IPS-20b (cell line): ENCODE results near the gene MSH3.
"Not testable (repeated sequence)": the region's sequence is repeated elsewhere in the genome, so short reads cannot be mapped to it uniquely, and the experiment has no call there.

Experiments used
- H3K27ac ChIP-seq: one replicate; pipeline ENCODE4 v1.5.1; 2013; ENCODE audit warnings: low read length
- H3K27me3 ChIP-seq: 2 replicates; pipeline ENCODE4 v1.6.1; 2013; ENCODE audit warnings: mild to moderate bottlenecking, low read length, inconsistent platforms; ENCODE audit not compliant: insufficient read depth
- H3K36me3 ChIP-seq: 2 replicates; pipeline ENCODE4 v1.6.1; 2013; ENCODE audit warnings: low read depth, mild to moderate bottlenecking, inconsistent platforms, low read length, moderate library complexity; ENCODE audit not compliant: insufficient read depth
- H3K4me1 ChIP-seq: 2 replicates; pipeline ENCODE4 v1.6.1; 2013; ENCODE audit warnings: mild to moderate bottlenecking, control low read depth, inconsistent platforms, low read length, moderate library complexity; ENCODE audit not compliant: insufficient read depth
- H3K4me3 ChIP-seq: 2 replicates; pipeline ENCODE4 v1.5.1; 2013; ENCODE audit warnings: mild to moderate bottlenecking, low read length, inconsistent platforms
- H3K9ac ChIP-seq: 2 replicates; pipeline ENCODE4 v1.6.1; 2013; ENCODE audit warnings: low read depth, mild to moderate bottlenecking, inconsistent platforms, low read length, moderate library complexity
- H3K9me3 ChIP-seq: 2 replicates; pipeline ENCODE4 v1.6.1; 2013; ENCODE audit warnings: mild to moderate bottlenecking, low read depth, low read length, inconsistent platforms; ENCODE audit not compliant: insufficient read depth

Gene MSH3

GRCh38 chr5:80739898-80740297, 85.4 kb downstream of the MSH3 start:
- no peaks in the 10 kb centered on the region for H3K4me1 ChIP-seq
- no peaks in the 10 kb centered on the region for H3K9me3 ChIP-seq
- H3K9ac ChIP-seq = no peak overlapping the region
- peaks cover 4% of the 10 kb centered on the region; the same call in 1 of the 2 replicates for H3K36me3 ChIP-seq
- no peak overlapping the region for H3K27ac ChIP-seq
- no peaks in the 10 kb centered on the region for H3K27me3 ChIP-seq
- H3K4me3 ChIP-seq = no peak overlapping the region

- H3K9me3 ChIP-seq, H3K4me1 ChIP-seq, H3K9ac ChIP-seq, H3K36me3 ChIP-seq, H3K4me3 ChIP-seq, H3K27me3 ChIP-seq, H3K27ac ChIP-seq: not testable (repeated sequence)
Observed at GRCh38 chr5:80740488-80740887, 86.0 kb downstream of the MSH3 start.

- Histone ChIP-seq H3K9ac (no peak overlapping the region), H3K4me3 (no peak overlapping the region), H3K27ac (no peak overlapping the region), H3K27me3 (no peaks in the 10 kb centered on the region), H3K36me3 (peaks cover 7% of the 10 kb centered on the region), H3K9me3 (no peaks in the 10 kb centered on the region), H3K4me1 (no peaks in the 10 kb centered on the region)
Observed at GRCh38 chr5:80740999-80741398, 86.5 kb downstream of the MSH3 start.

- H3K9ac ChIP-seq = no peak overlapping the region
- H3K36me3 ChIP-seq = peaks cover 14% of the 10 kb centered on the region
- H3K4me3 ChIP-seq = no peak overlapping the region
- H3K27me3 ChIP-seq = no peaks in the 10 kb centered on the region
- no peak overlapping the region for H3K27ac ChIP-seq
- H3K4me1 ChIP-seq = peaks cover 16% of the 10 kb centered on the region
- H3K9me3 ChIP-seq = no peaks in the 10 kb centered on the region
Observed at GRCh38 chr5:80744149-80744548, 89.7 kb downstream of the MSH3 start.

DNA sequence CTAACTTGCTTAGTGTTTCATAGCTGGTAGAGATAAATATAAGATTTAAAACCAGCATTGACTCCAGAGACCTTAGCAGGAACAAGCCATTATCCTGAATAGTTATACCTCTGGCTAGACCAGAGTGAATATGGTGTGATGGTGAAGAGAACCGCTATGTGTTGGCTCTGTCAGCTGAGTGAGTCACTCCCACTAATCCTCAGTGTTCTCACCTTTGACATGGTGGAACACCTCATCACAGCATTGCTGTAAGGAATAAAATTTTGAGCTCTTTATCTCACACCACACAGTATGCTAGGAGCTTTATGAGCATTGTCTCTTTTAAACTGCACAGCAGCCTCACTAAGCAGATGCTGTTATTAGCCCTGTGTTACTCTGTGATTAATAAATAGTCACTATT, 91.0 kb downstream of the MSH3 start:
- Histone ChIP-seq H3K36me3 (peaks cover 14% of the 10 kb centered on the region), H3K4me3 (no peak overlapping the region), H3K4me1 (peaks cover 16% of the 10 kb centered on the region), H3K9me3 (no peaks in the 10 kb centered on the region), H3K27me3 (no peaks in the 10 kb centered on the region), H3K27ac (no peak overlapping the region), H3K9ac (no peak overlapping the region)

DNA sequence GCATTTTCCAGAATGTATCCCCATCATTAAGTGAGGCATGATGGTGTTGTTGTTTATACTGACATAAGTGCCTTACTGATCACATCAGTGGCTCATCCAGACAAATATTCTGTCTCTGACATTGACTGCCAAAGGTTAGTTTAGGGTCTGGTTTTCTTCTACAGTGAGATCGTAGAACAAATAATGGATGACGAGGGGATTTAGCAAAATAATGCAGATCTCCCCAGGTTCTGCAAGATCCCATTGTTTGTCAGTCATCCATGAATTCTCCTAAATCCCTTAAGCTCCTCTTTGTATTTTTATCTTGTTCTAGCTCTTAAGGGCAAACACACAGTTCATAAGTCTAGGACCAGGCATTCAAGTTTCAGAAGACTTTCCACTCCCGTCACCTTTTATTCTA, 93.5 kb downstream of the MSH3 start:
- Histone ChIP-seq H3K9me3 (no peaks in the 10 kb centered on the region), H3K27me3 (no peaks in the 10 kb centered on the region), H3K27ac (no peak overlapping the region), H3K4me3 (peak overlapping the region; percentile 33; the same call in 1 of the 2 replicates), H3K9ac (no peak overlapping the region), H3K36me3 (peaks cover 14% of the 10 kb centered on the region), H3K4me1 (peaks cover 18% of the 10 kb centered on the region)

- Histone ChIP-seq H3K4me1 (peaks cover 36% of the 10 kb centered on the region), H3K4me3 (no peak overlapping the region), H3K27me3 (no peaks in the 10 kb centered on the region), H3K27ac (no peak overlapping the region), H3K36me3 (no peaks in the 10 kb centered on the region), H3K9me3 (no peaks in the 10 kb centered on the region), H3K9ac (no peak overlapping the region)
Observed at GRCh38 chr5:80752427-80752826, 98.0 kb downstream of the MSH3 start.

- no peak overlapping the region for H3K27ac ChIP-seq
Observed at GRCh38 chr5:80753712-80754111, 99.3 kb downstream of the MSH3 start.

DNA sequence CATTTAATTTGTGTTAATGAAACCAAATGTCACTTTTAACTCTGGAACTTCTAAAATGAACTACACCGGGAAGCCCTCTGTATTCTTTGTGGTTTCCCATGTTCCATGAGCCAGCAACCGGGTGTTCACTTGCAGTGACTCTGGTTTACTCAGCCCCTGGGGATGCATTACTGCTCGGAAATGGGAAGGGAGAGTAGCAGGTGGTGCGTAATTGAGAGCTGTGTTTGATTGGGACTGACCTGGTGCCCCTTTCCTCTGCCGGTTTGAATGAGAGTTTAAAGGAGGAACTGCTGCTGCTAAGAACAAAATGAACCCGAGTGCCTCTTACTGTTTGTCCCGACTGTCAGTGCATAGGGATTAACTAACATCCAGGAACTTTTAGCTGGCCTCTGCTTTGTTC, 100.4 kb downstream of the MSH3 start:
- Histone ChIP-seq H3K36me3 (no peaks in the 10 kb centered on the region), H3K27me3 (no peaks in the 10 kb centered on the region), H3K27ac (no peak overlapping the region), H3K9me3 (no peaks in the 10 kb centered on the region), H3K9ac (no peak overlapping the region; the same call in 1 of the 2 replicates), H3K4me1 (peaks cover 26% of the 10 kb centered on the region), H3K4me3 (no peak overlapping the region)

More at GRCh38 chr5:80753712-80754111, 99.3 kb downstream of the MSH3 start:
- no peaks in the 10 kb centered on the region for H3K36me3 ChIP-seq
- H3K9me3 ChIP-seq = no peaks in the 10 kb centered on the region
- no peak overlapping the region for H3K4me3 ChIP-seq
- H3K27me3 ChIP-seq = no peaks in the 10 kb centered on the region
- H3K9ac ChIP-seq = no peak overlapping the region
- H3K4me1 ChIP-seq = peaks cover 26% of the 10 kb centered on the region

- Histone ChIP-seq H3K36me3 (no peaks in the 10 kb centered on the region), H3K9ac (peak overlapping the region; percentile 31; the same call in 1 of the 2 replicates), H3K27me3 (no peaks in the 10 kb centered on the region), H3K4me1 (peaks cover 26% of the 10 kb centered on the region), H3K4me3 (no peak overlapping the region), H3K9me3 (no peaks in the 10 kb centered on the region), H3K27ac (no peak overlapping the region)
Observed at GRCh38 chr5:80755626-80756025, 101.2 kb downstream of the MSH3 start.

- Histone ChIP-seq H3K27ac (no peak overlapping the region), H3K36me3 (0 out of 2 replicates have a peak, but pooled peaks cover under 1% of the 10 kb centered on the region), H3K4me1 (peaks cover 28% of the 10 kb centered on the region), H3K9me3 (no peaks in the 10 kb centered on the region), H3K4me3 (no peak overlapping the region), H3K9ac (no peak overlapping the region), H3K27me3 (no peaks in the 10 kb centered on the region)
Observed at GRCh38 chr5:80756292-80756691, 101.8 kb downstream of the MSH3 start.

GRCh38 chr5:80757290-80757689, 102.8 kb downstream of the MSH3 start:
- Histone ChIP-seq H3K27ac (no peak overlapping the region), H3K4me1 (peaks cover 28% of the 10 kb centered on the region), H3K9me3 (no peaks in the 10 kb centered on the region), H3K9ac (no peak overlapping the region), H3K27me3 (no peaks in the 10 kb centered on the region), H3K4me3 (no peak overlapping the region), H3K36me3 (0 out of 2 replicates have a peak, but pooled peaks cover 4% of the 10 kb centered on the region)
